ENCODE measurements around the gene SNX7. TPM values are rescaled to one million over a fixed set of nuclear protein-coding genes. Genes with fewer than 3 reads are reported as not detected.

SNX7 gene
- total RNA-seq (2022; extraction: Qiagen RNA extraction; ENCODE audit: low read depth) = 22.7 to 38.0 TPM (median 26.5 TPM) in 5 replicates

DNA sequence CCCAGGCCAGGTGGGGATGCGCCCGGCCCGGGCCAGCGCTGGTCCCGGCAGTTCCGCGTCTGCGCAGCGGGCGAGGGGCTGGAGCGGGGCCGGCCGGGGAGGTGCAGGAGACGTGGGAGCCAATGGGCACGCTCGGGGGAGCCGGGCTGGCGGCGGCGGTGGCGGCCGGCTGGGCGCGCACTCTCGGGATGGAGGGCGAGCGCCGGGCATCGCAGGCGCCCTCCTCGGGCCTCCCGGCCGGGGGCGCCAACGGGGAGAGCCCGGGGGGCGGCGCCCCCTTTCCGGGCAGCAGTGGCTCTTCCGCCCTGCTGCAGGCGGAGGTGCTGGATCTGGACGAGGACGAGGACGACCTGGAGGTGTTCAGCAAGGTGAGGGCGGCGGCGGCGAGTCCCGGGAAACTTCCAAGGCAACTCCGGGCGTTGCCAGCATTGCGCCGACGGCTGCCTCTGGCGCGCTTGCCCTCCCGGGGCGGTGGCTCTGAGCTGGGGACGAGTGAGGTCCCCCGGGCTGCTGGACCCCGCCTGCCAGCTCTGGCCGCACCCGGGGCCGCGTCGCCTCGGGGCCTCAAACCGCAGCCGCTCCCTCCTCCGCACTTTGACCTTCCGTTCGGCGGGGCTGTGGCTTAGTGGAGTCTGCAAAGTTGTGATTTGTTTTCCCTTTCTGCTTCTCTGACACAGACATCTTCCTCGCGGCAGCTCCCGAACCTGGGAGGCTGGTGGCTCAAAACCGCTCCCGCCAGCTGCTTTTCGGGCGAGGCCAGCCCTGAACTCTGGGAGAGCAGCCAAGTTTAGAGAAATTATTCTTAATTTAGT, at the start of gene SNX7:
TSS of gene SNX7 (plus strand) at position 178 of the 812 bp plus-strand sequence. CDS start at position 189, 11 bp downstream.

